Measurements from ENCODE around the gene GPR61. TPM values are rescaled to one million over a fixed set of nuclear protein-coding genes. Genes with fewer than 3 reads are reported as not detected.

Gene GPR61
- total RNA-seq, 2 experiments from 2014 or later, result 0.22 TPM; not detected in 1

- Mint-ChIP-seq H3K27me3 (no peaks in the 10 kb centered on the region), H3K9me3 (no peaks in the 10 kb centered on the region), H3K4me1 (ENCODE audit: low read depth) (peaks cover 69% of the 10 kb centered on the region), H3K4me3 (no peak overlapping the region), H3K36me3 (ENCODE audit: low read depth) (no peaks in the 10 kb centered on the region), H3K27ac (no peak overlapping the region)
- TF ChIP-seq, protein P1, sequence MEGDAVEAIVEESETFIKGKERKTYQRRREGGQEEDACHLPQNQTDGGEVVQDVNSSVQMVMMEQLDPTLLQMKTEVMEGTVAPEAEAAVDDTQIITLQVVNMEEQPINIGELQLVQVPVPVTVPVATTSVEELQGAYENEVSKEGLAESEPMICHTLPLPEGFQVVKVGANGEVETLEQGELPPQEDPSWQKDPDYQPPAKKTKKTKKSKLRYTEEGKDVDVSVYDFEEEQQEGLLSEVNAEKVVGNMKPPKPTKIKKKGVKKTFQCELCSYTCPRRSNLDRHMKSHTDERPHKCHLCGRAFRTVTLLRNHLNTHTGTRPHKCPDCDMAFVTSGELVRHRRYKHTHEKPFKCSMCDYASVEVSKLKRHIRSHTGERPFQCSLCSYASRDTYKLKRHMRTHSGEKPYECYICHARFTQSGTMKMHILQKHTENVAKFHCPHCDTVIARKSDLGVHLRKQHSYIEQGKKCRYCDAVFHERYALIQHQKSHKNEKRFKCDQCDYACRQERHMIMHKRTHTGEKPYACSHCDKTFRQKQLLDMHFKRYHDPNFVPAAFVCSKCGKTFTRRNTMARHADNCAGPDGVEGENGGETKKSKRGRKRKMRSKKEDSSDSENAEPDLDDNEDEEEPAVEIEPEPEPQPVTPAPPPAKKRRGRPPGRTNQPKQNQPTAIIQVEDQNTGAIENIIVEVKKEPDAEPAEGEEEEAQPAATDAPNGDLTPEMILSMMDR (IDR thresholded peaks at IDR 0.05), result no peak
- DNase-seq (no peak), ATAC-seq (no peak)
- ChIA-PET CTCF (interaction anchor here (1.6 kb wide), 1 partner anchor 84 kb away, joined by 4 read pairs; no protein-coding TSS in a partner anchor), POLR2A (no interaction called here)
- intact Hi-C loops (cut with micrococcal nuclease), result no loop called here
Observed at GRCh38 chr1:109556563-109556962, 16.9 kb downstream of the GPR61 start.

DNA sequence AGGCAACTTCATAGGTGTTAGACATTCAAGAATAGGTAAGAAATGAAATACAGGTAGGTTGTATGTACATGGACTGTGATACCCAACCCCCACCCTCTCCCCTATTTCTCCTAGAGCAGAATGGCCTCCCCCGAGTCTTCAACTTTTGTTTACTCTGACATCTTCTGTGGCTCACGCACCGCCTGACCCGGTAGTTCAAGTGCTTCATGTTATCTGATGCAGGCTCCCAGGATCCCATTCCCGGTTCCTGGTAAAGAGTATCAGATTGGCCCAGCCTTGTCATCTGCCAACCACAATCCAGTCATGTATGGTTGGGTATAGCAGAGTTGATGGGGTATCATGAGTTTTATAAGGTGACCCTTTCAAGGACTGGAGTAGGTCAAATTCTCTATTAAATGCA, 17.8 kb downstream of the GPR61 start:
- Mint-ChIP-seq H3K36me3 (ENCODE audit: low read depth) (no peaks in the 10 kb centered on the region), H3K4me1 (ENCODE audit: low read depth) (peaks cover 74% of the 10 kb centered on the region), H3K4me3 (no peak overlapping the region), H3K27me3 (no peaks in the 10 kb centered on the region), H3K9me3 (no peaks in the 10 kb centered on the region), H3K27ac (no peak overlapping the region)
- ATAC-seq (no peak), DNase-seq (no peak)
- intact Hi-C loops (cut with micrococcal nuclease), result no loop called here
- TF ChIP-seq, protein P1 (IDR thresholded peaks at IDR 0.05), result no peak
- POLR2A ChIA-PET, result no interaction called here
- CTCF ChIA-PET, result interaction anchor here (1.3 to 2.9 kb wide), 2 partner anchors 25 to 82 kb away, joined by 8 to 18 read pairs; no protein-coding TSS in a partner anchor

GRCh38 chr1:109559995-109560394, 20.3 kb downstream of the GPR61 start:
- no peaks in the 10 kb centered on the region for H3K36me3 Mint-ChIP-seq (ENCODE audit: low read depth)
- H3K4me3 Mint-ChIP-seq, result no peak overlapping the region
- H3K9me3 Mint-ChIP-seq, result no peaks in the 10 kb centered on the region
- H3K27me3 Mint-ChIP-seq, result no peaks in the 10 kb centered on the region
- no peak for ATAC-seq
- peaks cover 66% of the 10 kb centered on the region for H3K4me1 Mint-ChIP-seq (ENCODE audit: low read depth)
- intact Hi-C loops (cut with micrococcal nuclease), result no loop called here
- DNase-seq, result no peak
- CTCF ChIA-PET, result interaction anchor here (0.9 to 2.9 kb wide), 11 partner anchors 11 to 217 kb away, joined by 3 to 18 read pairs (median 4); partner anchors contain the start of genes AMPD2, GNAI3 and GNAT2
- no peak overlapping the region for H3K27ac Mint-ChIP-seq
- TF ChIP-seq, protein P1 (IDR thresholded peaks at IDR 0.05), result no peak
- POLR2A ChIA-PET, result interaction anchor here (1.5 to 2.3 kb wide), 2 partner anchors 11 to 14 kb away, joined by 4 to 14 read pairs; partner anchors contain the start of gene GNAI3

GRCh38 chr1:109564194-109564878, 24.7 kb downstream of the GPR61 start:
- no peaks in the 10 kb centered on the region for H3K27me3 Mint-ChIP-seq
- peaks cover 55% of the 10 kb centered on the region for H3K4me1 Mint-ChIP-seq (ENCODE audit: low read depth)
- no peaks in the 10 kb centered on the region for H3K9me3 Mint-ChIP-seq
- TF ChIP-seq, protein P1 (IDR thresholded peaks at IDR 0.05), result no peak
- CTCF ChIA-PET, result interaction anchor here (0.9 to 3.3 kb wide), 4 partner anchors 9 to 76 kb away, joined by 3 to 14 read pairs (median 8); no protein-coding TSS in a partner anchor
- intact Hi-C loops (cut with micrococcal nuclease), result no loop called here
- POLR2A ChIA-PET, result interaction anchor here (1.4 to 2.2 kb wide), 2 partner anchors 15 to 55 kb away, joined by 4 to 6 read pairs; partner anchors contain the start of genes AMPD2, GNAI3 and GNAT2
- no peak overlapping the region for H3K27ac Mint-ChIP-seq
- no peak overlapping the region for H3K4me3 Mint-ChIP-seq
- ATAC-seq (no peak), DNase-seq (no peak)
- no peaks in the 10 kb centered on the region for H3K36me3 Mint-ChIP-seq (ENCODE audit: low read depth)

DNA sequence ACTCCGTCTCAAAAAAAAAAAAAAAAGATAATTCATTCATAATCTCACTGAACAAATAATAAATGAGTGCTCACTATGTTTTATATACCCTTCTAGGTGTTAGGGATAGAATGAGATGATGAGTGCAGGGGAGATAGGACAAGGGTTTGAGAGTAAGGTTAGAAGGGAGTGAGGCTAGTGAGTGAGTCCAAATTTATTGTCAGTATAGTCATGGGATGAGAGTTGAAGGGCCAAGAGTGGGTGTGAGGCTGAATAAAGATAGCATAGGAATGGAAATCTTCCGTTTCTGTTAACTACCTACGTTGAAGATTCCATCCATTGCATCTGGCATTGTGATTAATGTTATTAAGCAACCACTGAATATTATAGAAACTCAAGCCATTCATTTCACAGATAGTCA, 25.6 kb downstream of the GPR61 start:
- H3K27ac Mint-ChIP-seq, result no peak overlapping the region
- no peaks in the 10 kb centered on the region for H3K27me3 Mint-ChIP-seq
- no peaks in the 10 kb centered on the region for H3K36me3 Mint-ChIP-seq (ENCODE audit: low read depth)
- POLR2A ChIA-PET, result interaction anchor here (1.4 kb wide), 1 partner anchor 54 kb away, joined by 4 read pairs; the partner anchor contains the start of genes AMPD2 and GNAT2
- H3K4me1 Mint-ChIP-seq (ENCODE audit: low read depth), result peaks cover 48% of the 10 kb centered on the region
- DNase-seq, result no peak
- intact Hi-C loops (cut with micrococcal nuclease), result no loop called here
- TF ChIP-seq, protein P1 (IDR thresholded peaks at IDR 0.05), result no peak
- no peaks in the 10 kb centered on the region for H3K9me3 Mint-ChIP-seq
- CTCF ChIA-PET, result interaction anchor here (1.4 to 3.3 kb wide), 2 partner anchors 74 to 75 kb away, joined by 5 to 14 read pairs; no protein-coding TSS in a partner anchor
- no peak for ATAC-seq
- no peak overlapping the region for H3K4me3 Mint-ChIP-seq

Data from activated CD8-positive, alpha-beta T cell treated with anti-CD3 and anti-CD28 coated beads for 36 hours (primary cell).